GM12872 (cell line): ENCODE measurements around the gene PYGM.
A peak's percentile ranks its signal among the peaks of the same experiment; 100 is the strongest.

ENCODE experiments used
- CTCF ChIP-seq: IDR thresholded peaks from 3 replicates; pipeline ENCODE4 v1.5.1; 2011; ENCODE audit warnings: low read depth, mild to moderate bottlenecking, low read length, moderate library complexity; ENCODE audit not compliant: insufficient read depth

The PYGM gene

GRCh38 chr11:64789331-64790204, 29.8 kb upstream of the PYGM start:
- no peak for TF ChIP-seq CTCF

- no peak for TF ChIP-seq CTCF
Measured at GRCh38 chr11:64788321-64789215, 28.8 kb upstream of the PYGM start.

- peak; percentile 91 for TF ChIP-seq CTCF
Measured at GRCh38 chr11:64787526-64788320, 27.9 kb upstream of the PYGM start.

- no peak for TF ChIP-seq CTCF
Measured at GRCh38 chr11:64786308-64786707, 26.5 kb upstream of the PYGM start.

GRCh38 chr11:64784813-64785581, 25.2 kb upstream of the PYGM start:
- no peak for TF ChIP-seq CTCF

- TF ChIP-seq CTCF, result no peak
Measured at GRCh38 chr11:64778473-64779298, 18.9 kb upstream of the PYGM start, which contains the start of gene SF1. SF1 (minus strand) TSS chr11:64778542; CDS start chr11:64778392, 150 bp downstream.
